Measurements from ENCODE around the gene VWA2.

VWA2 gene

GRCh38 chr10:114340816-114341215 lies 101.8 kb downstream of the VWA2 start:
- no peak for TF ChIP-seq CTCF (IDR thresholded peaks at IDR 0.05)
